GM19239 (cell line): ENCODE measurements around the gene PARVB.

Experiments
- DNase-seq: peaks from one replicate; pipeline ENCODE4 v3.0.0; 2011; ENCODE audit warnings: low spot score; ENCODE audit not compliant: insufficient read length
- FAIRE-seq: peaks from 2 replicates; lab custom pipeline; 2011; peaks lifted over from hg19 to GRCh38; lab: Jason Lieb, UNC

Gene PARVB

GRCh38 chr22:44202261-44202789 is 178.2 kb downstream of the PARVB start:
- DNase-seq, result no peak
- FAIRE-seq, result no peak

DNA sequence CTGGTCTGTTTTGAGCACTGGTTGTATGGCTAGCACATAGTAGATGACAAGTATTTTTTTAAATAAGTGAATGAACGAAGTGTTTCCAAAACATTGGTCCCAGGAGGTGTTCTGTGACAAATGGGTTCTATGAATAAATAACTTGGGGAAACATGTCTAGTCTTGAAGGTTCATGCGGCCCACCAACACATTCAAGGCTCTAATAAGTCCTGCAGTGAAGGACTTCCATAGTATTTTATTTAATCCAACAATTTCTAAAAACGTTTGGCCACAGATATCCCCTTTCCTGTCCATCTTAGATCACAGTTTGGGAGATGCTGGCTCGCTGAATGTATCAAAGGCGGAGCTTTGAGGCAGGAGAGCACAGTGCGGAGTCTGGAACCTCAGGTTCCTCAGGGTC is 179.1 kb downstream of the PARVB start:
- no peak for FAIRE-seq

GRCh38 chr22:44204739-44205515 is 180.8 kb downstream of the PARVB start:
- no peak for DNase-seq
- FAIRE-seq, result peak; percentile 42

More for the DNA sequence above, 179.1 kb downstream of the PARVB start:
- no peak for DNase-seq

DNA sequence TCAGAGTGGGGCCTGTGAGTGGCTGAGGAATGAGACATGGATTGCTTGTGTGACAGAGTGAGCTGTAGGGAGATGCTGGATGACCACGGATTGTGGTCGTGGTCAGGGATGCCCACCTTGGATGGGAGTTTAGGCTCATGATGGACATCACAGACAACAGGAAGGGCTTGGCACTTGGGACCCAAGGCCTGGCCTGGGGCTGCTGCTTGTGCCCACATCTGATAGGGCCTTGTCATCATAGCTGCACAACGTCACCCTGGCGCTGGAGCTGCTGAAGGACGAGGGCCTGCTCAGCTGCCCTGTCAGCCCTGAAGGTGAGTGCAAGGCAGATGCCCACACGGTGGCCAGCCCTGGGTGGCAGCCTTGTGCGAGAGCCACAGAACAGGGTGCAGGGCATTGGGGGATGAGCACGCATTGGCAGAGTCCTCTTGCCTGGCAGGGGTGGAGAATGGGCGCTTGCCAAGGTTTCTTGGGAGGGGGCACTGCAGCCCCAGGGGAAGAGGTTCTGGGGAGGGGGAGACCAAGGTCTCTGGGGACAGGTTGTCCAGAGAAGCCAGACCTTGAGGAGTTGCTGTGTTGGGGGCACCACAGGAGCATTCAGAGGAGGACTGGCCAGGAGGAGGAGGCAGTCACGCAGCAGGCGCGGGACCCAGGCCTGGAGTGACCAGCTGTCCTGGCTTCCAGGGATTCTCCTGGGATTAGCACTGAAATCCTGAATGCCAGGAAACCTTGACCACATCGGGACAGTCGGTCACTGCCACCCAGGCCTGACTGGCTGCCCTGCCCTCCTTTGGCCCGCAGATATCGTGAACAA is 181.6 kb downstream of the PARVB start:
- DNase-seq (no peak), FAIRE-seq (no peak)

DNA sequence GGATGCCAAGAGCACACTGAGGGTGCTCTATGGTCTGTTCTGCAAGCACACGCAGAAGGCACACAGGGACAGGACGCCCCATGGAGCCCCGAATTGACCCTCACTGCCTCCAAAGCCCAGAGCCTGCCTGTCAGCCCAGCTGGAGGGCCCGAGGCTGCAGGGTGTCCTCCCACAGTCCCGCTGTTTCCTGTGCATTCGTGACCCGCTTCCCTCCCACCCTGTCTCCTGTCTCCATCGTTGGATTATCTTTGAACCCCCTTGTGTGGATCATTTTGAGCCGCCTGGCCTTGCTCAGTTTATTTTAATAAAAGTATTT is 182.2 kb downstream of the PARVB start:
- DNase-seq, result no peak
- FAIRE-seq, result no peak

DNA sequence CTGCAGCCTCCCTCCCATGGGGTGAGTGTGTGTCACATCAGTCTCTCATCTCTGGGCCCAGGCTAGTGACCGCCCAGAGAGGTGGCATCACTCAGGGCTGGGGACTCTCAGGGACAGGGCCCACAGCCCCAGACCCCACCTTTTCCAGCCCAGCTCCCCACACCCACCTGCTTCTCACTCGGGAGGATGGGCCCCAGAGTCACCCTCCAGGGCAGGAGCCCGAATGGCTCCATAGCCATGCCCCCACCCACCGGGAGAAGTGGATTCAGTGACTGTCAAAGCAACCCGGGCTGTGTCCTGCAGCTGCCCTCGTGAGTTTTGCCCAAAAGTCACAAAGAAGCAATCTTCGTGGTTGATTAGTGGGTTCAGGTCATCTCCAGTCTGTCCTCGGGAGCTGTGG is 182.6 kb downstream of the PARVB start:
- no peak for FAIRE-seq

GRCh38 chr22:44207173-44207980 is 183.3 kb downstream of the PARVB start:
- FAIRE-seq (no peak), DNase-seq (no peak)

More for the DNA sequence above, 182.6 kb downstream of the PARVB start:
- no peak for DNase-seq

- FAIRE-seq (no peak), DNase-seq (no peak)
These were observed 183.8 kb downstream of the PARVB start for GRCh38 chr22:44207981-44208317.

- FAIRE-seq (no peak), DNase-seq (no peak)
These were observed 185.2 kb downstream of the PARVB start for GRCh38 chr22:44209343-44209742.

DNA sequence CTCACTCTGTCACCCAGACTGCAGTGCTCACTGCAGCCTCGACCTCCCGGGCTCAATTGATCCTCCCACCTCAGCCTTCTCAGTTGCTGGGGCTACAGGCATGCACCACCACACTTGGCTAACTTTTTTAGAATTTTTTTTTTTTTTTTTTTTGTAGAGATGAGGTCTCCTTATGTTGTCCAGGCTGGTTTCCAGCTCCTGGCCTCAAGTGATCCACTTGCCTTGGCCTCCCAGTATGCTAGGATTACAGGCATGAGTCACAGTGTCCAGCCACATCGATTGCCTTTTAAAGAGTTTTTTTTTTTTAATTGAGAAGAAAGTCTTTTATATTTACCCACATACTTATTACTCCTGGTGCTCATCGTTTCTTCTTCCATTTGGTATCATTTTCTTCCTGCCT is 186.6 kb downstream of the PARVB start:
- FAIRE-seq (no peak), DNase-seq (no peak)

DNA sequence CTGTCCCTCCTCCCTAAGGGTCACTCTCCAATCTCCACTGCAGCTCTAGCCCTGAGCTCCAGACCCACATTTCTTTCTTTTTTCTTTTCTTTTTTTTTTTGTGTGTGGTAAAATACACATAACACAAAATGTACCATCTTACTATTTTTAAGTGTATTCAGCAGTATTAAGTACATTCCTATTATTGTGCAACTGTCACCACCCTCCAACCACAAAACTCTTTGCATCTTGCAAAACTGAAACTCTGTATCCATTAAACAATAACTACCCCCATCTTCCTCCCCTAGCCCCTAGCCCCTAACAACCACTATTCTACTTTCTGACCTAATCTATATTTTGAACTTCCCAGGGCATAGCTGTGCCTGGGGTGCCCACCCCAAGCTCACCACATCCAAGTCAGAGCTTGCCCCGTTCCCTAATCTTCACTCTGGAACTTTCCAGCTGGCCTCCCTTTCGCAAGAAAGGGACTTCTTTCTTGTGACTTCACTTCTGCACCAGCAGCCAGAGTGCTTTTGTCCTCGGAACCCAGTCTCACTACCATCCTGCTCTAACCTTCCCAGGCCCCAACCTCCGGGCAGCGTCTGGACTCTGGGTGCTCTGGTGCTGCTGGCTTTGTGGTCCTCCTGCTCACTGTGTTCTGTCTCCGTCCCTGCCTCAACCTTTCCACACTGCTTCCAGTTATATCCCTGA is 187.3 kb downstream of the PARVB start:
- DNase-seq (no peak), FAIRE-seq (no peak)

DNA sequence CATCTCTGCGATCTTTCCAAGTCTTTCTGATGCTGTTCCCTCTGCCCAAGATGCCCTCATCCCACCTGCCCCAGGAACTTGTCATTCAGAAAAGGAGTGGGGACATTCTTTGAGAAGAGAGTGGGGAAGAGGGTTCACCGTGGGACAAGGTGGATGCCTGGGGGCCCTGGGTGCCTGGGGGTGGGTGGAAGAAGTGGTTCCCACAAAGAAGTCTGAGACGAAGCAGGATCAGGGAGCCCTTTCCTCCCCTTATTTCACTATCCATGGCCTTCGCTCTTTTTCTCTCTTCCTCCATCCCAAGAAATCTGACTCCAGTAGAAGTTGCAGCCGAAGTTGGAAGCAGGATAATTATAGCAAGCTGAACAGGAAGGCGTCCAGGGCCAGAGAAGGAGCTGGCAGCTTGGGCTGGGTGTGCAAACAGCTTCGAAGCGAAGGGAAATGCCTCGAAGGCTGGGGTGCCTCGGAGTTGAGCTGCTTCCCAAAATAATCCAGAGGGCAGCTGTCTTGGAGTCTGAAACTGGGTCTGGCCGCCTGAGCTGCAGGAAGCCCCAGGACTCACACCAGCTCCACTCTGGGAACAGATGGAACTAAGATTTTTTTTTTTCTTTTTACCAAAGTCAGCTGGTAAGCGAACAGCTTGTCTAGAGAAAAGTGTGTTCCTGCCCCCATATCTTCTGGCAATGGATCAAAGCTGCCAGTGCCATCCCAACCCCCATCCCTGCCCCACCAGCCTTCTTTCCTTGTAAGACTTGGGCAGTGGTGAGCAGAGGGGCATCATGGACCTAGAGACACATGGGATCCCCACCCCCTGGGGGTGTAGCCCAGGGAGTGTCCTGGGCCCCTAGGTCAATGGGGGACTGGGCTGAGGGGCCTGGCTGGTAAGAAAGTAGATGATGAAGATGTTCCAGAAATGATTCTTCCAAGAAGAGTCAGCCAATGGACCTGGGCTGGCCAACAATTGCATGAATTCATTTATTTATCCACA is 188.1 kb downstream of the PARVB start:
- DNase-seq (no peak), FAIRE-seq (no peak)

GRCh38 chr22:44212936-44213335 is 188.8 kb downstream of the PARVB start:
- no peak for FAIRE-seq
- DNase-seq, result no peak

DNA sequence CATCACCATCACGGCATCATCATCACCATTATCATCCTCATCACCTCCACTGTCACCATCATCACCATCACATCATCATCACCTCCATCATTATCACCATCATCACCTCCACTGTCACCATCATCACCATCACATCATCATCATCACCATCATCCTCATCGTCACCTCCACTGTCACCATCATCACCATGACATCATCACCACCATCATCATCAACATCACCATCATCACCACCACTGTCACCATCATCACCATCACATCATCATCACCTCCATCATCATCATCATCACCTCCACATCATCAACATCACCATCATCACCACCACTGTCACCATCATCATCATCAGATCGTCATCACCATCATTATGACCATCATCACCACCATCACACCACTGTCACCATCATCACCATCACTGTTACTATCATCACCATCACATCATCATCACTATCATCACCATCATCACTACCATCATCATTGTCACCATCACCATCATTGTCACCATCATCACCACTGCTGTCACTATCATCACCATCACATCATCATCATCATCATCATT is 189.5 kb downstream of the PARVB start:
- DNase-seq (no peak), FAIRE-seq (no peak)

DNA sequence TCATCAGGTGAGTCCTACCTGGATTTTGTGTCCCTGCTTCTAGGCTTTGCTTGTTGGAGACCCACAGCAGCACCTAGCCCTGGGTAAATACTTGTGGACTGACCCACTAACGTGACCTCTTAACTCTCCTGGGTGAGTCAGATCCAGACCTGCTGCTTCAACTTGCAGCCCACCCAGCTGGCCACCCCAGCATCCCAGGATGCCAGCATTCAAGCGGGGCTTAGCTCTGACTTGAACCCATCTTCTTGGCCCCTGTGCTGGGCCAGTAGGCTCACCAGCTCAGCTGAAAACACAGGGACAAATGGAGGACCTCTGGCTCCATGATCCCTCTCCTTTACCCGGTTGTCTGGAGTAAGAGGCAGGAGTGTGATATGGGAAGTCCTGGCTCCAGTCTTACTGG is 190.1 kb downstream of the PARVB start:
- no peak for FAIRE-seq
- no peak for DNase-seq

GRCh38 chr22:44214764-44215163 is 190.7 kb downstream of the PARVB start:
- no peak for FAIRE-seq
- DNase-seq, result no peak

DNA sequence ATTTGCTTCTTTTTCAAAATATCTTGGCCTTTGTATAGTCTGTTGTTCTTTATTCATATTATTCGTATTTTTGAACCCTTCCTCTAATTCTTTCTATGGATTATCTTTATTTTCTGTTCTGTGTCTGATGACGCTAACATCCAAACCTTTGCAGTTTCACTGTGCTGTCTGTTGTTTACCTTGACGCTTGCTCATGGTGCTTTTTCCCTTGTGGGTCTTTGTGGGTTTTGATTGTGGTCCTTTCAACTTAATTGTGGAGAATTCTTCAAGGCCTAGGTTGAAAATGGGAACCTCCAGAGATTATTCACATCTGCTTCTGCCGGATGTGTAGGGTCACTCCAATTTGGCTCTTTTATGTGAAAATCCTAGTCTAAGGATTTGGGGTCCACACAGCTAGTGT is 191.2 kb downstream of the PARVB start:
- DNase-seq (no peak), FAIRE-seq (no peak)

DNA sequence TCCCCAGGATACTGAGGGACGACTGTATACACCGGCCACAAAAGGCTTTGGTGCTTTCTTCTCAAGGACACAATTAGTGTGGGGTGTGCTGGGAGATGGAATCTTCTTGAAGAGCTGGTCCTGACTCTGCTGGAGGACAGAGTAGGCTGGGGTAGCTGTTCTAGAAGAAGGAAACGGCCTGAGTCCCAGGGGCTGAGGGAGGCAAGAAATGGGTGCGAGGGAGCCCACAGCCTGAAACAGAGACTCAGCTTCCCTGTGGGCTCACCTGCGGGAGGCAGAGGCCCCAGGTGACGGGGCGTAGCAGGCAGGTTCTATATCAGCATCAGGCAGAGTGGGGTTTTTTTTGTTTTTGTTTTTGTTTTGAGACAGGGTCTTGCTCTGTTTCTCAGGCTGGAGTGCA is 193.2 kb downstream of the PARVB start:
- DNase-seq (no peak), FAIRE-seq (no peak)

- DNase-seq (no peak), FAIRE-seq (no peak)
These were observed 194.0 kb downstream of the PARVB start for GRCh38 chr22:44218071-44218470.
